Neuron (in vitro differentiated cells): ENCODE data around the gene CTNNBIP1.

Experiments
- H2AFZ ChIP-seq: one replicate; pipeline ENCODE4 v1.6.1; 2013; ENCODE audit warnings: low read depth, mild to moderate bottlenecking, inconsistent platforms, low read length, moderate library complexity
- H3K27me3 ChIP-seq: one replicate; pipeline ENCODE4 v1.6.1; 2013; ENCODE audit warnings: low read length; ENCODE audit not compliant: insufficient read depth
- H3K36me3 ChIP-seq: one replicate; pipeline ENCODE4 v1.6.1; 2013; ENCODE audit warnings: low read length; ENCODE audit not compliant: insufficient read depth
- H3K4me1 ChIP-seq: one replicate; pipeline ENCODE4 v1.6.1; 2013; ENCODE audit warnings: low read length; ENCODE audit not compliant: insufficient read depth
- H3K4me3 ChIP-seq: 2 replicates; pipeline ENCODE4 v1.5.1; 2013; ENCODE audit warnings: mild to moderate bottlenecking, low read length, moderate library complexity
- H3K9me3 ChIP-seq: one replicate; pipeline ENCODE4 v1.6.1; 2013; ENCODE audit warnings: low read length

The CTNNBIP1 gene

GRCh38 chr1:9852410-9853248 lies 57.4 kb downstream of the CTNNBIP1 start:
- Histone ChIP-seq H3K36me3 (peaks cover 5% of the 10 kb centered on the region), H3K4me3 (no peak overlapping the region), H3K9me3 (peaks cover 6% of the 10 kb centered on the region)

GRCh38 chr1:9852004-9852403 lies 58.1 kb downstream of the CTNNBIP1 start:
- Histone ChIP-seq H3K4me1 (no peaks in the 10 kb centered on the region), H3K4me3 (no peak overlapping the region), H3K9me3 (peaks cover 6% of the 10 kb centered on the region), H3K27me3 (no peaks in the 10 kb centered on the region), H2AFZ (no peak overlapping the region), H3K36me3 (peaks cover 5% of the 10 kb centered on the region)

More at GRCh38 chr1:9852410-9853248, 57.4 kb downstream of the CTNNBIP1 start:
- H2AFZ ChIP-seq, result no peak overlapping the region
- H3K27me3 ChIP-seq, result no peaks in the 10 kb centered on the region
- H3K4me1 ChIP-seq, result no peaks in the 10 kb centered on the region

- peaks cover 5% of the 10 kb centered on the region for H3K36me3 ChIP-seq
- H3K4me3 ChIP-seq, result no peak overlapping the region
- H2AFZ ChIP-seq, result no peak overlapping the region
- no peaks in the 10 kb centered on the region for H3K27me3 ChIP-seq
- peaks cover 6% of the 10 kb centered on the region for H3K9me3 ChIP-seq
- H3K4me1 ChIP-seq, result no peaks in the 10 kb centered on the region
These were observed 59.5 kb downstream of the CTNNBIP1 start for GRCh38 chr1:9850442-9851162.

- Histone ChIP-seq H3K4me1 (no peaks in the 10 kb centered on the region), H2AFZ (no peak overlapping the region), H3K4me3 (no peak overlapping the region), H3K27me3 (no peaks in the 10 kb centered on the region), H3K36me3 (no peaks in the 10 kb centered on the region), H3K9me3 (peaks cover 3% of the 10 kb centered on the region)
These were observed 60.2 kb downstream of the CTNNBIP1 start for GRCh38 chr1:9849691-9850441.

- Histone ChIP-seq H3K36me3 (no peaks in the 10 kb centered on the region), H3K9me3 (no peaks in the 10 kb centered on the region), H3K4me3 (no peak overlapping the region), H2AFZ (no peak overlapping the region), H3K27me3 (no peaks in the 10 kb centered on the region), H3K4me1 (no peaks in the 10 kb centered on the region)
These were observed 62.0 kb downstream of the CTNNBIP1 start for GRCh38 chr1:9848022-9848421.

- Histone ChIP-seq H3K9me3 (no peaks in the 10 kb centered on the region), H3K27me3 (no peaks in the 10 kb centered on the region), H3K4me3 (no peak overlapping the region), H3K36me3 (no peaks in the 10 kb centered on the region), H2AFZ (no peak overlapping the region), H3K4me1 (no peaks in the 10 kb centered on the region)
These were observed 62.8 kb downstream of the CTNNBIP1 start for GRCh38 chr1:9847269-9847668.

- no peaks in the 10 kb centered on the region for H3K4me1 ChIP-seq
- H3K4me3 ChIP-seq, result no peak overlapping the region
- H3K27me3 ChIP-seq, result no peaks in the 10 kb centered on the region
- H3K36me3 ChIP-seq, result no peaks in the 10 kb centered on the region
- H3K9me3 ChIP-seq, result no peaks in the 10 kb centered on the region
- H2AFZ ChIP-seq, result no peak overlapping the region
These were observed 63.4 kb downstream of the CTNNBIP1 start for GRCh38 chr1:9846611-9847171.

- H3K9me3 ChIP-seq, result no peaks in the 10 kb centered on the region
- no peaks in the 10 kb centered on the region for H3K27me3 ChIP-seq
- H3K36me3 ChIP-seq, result no peaks in the 10 kb centered on the region
- H3K4me3 ChIP-seq, result no peak overlapping the region
- H2AFZ ChIP-seq, result no peak overlapping the region
- no peaks in the 10 kb centered on the region for H3K4me1 ChIP-seq
These were observed 64.2 kb downstream of the CTNNBIP1 start for GRCh38 chr1:9845914-9846313.

- no peaks in the 10 kb centered on the region for H3K27me3 ChIP-seq
These were observed 65.3 kb downstream of the CTNNBIP1 start for GRCh38 chr1:9844756-9845155.

GRCh38 chr1:9844106-9844505 lies 66.0 kb downstream of the CTNNBIP1 start:
- Histone ChIP-seq H3K36me3 (no peaks in the 10 kb centered on the region), H3K27me3 (no peaks in the 10 kb centered on the region), H2AFZ (no peak overlapping the region), H3K4me1 (no peaks in the 10 kb centered on the region), H3K9me3 (no peaks in the 10 kb centered on the region), H3K4me3 (no peak overlapping the region)

More at GRCh38 chr1:9844756-9845155, 65.3 kb downstream of the CTNNBIP1 start:
- H3K4me3 ChIP-seq, result no peak overlapping the region
- no peaks in the 10 kb centered on the region for H3K36me3 ChIP-seq
- no peaks in the 10 kb centered on the region for H3K9me3 ChIP-seq
- H3K4me1 ChIP-seq, result no peaks in the 10 kb centered on the region
- no peak overlapping the region for H2AFZ ChIP-seq

GRCh38 chr1:9843576-9843945 lies 66.5 kb downstream of the CTNNBIP1 start:
- no peak overlapping the region for H2AFZ ChIP-seq
- no peaks in the 10 kb centered on the region for H3K36me3 ChIP-seq
- no peaks in the 10 kb centered on the region for H3K4me1 ChIP-seq
- H3K27me3 ChIP-seq, result no peaks in the 10 kb centered on the region
- no peak overlapping the region for H3K4me3 ChIP-seq
- no peaks in the 10 kb centered on the region for H3K9me3 ChIP-seq

GRCh38 chr1:9842781-9843575 lies 67.1 kb downstream of the CTNNBIP1 start:
- Histone ChIP-seq H3K4me1 (no peaks in the 10 kb centered on the region), H3K36me3 (no peaks in the 10 kb centered on the region), H2AFZ (no peak overlapping the region), H3K9me3 (no peaks in the 10 kb centered on the region), H3K27me3 (no peaks in the 10 kb centered on the region), H3K4me3 (no peak overlapping the region)
